PC-3 (cell line): ENCODE data around the gene ACTR6. TPM values are rescaled to one million over a fixed set of nuclear protein-coding genes. Genes with fewer than 3 reads are reported as not detected.

Source experiments
- ATAC-seq: fragments of 200-7000 bp; cut with Tn5 transposase; 2 replicates; pipeline ENCODE4 v1.9.1; 2020; ENCODE audit warnings: mild to moderate bottlenecking, moderate library complexity
- BruUV-seq: library from RNA; stranded (reverse); fragments of 400-500 nt; replicated peaks from 2 replicates; lab custom pipeline; 2021; lab: Mats Ljungman, UMichigan
- CTCF ChIA-PET: fragments of 300-600 bp; sonication (Branson Sonifier 250); formaldehyde crosslinking; loops from one replicate; lab custom pipeline; 2022; ENCODE audit warnings: antibody characterized with exemption; lab: Charles Lee
- POLR2A ChIA-PET: fragments of 300-600 bp; sonication (Branson Sonifier 250); formaldehyde crosslinking; loops from one replicate; lab custom pipeline; 2022; ENCODE audit warnings: antibody characterized with exemption; ENCODE audit not compliant: unreplicated experiment; lab: Charles Lee
- DNase-seq: peaks from one replicate; pipeline ENCODE4 v3.0.0-alpha.2; 2015
- H2AFZ ChIP-seq: fragments of 300-600 bp; sonication (generic); 2 replicates; pipeline ENCODE4 v1.6.0; 2016; ENCODE audit warnings: antibody characterized with exemption, low read length
- H3F3A ChIP-seq: fragments of 300-600 bp; sonication (generic); one replicate; pipeline ENCODE4 v1.6.0; 2017; ENCODE audit warnings: antibody characterized with exemption, low read length, control low read depth, mild to moderate bottlenecking; ENCODE audit not compliant: unreplicated experiment
- H3K27ac ChIP-seq: fragments of 300-600 bp; sonication (generic); 2 replicates; pipeline ENCODE4 v1.5.1; 2016; ENCODE audit warnings: mild to moderate bottlenecking, low read length
- H3K27me3 ChIP-seq: fragments of 300-600 bp; sonication (generic); 2 replicates; pipeline ENCODE4 v1.6.1; 2016; ENCODE audit warnings: low read length, mixed read lengths
- H3K36me3 ChIP-seq: fragments of 300-600 bp; sonication (generic); 2 replicates; pipeline ENCODE4 v1.6.1; 2016; ENCODE audit warnings: low read depth, mixed run types, low read length, mixed read lengths
- H3K4me1 ChIP-seq: fragments of 300-600 bp; sonication (generic); 2 replicates; pipeline ENCODE4 v1.5.1; 2016; ENCODE audit warnings: low read length; ENCODE audit not compliant: insufficient read depth
- H3K4me2 ChIP-seq: fragments of 300-600 bp; sonication (generic); 2 replicates; pipeline ENCODE4 v1.6.0; 2016; ENCODE audit warnings: low read length
- H3K4me3 ChIP-seq: fragments of 300-600 bp; sonication (generic); 2 replicates; pipeline ENCODE4 v1.5.1; 2016; ENCODE audit warnings: mild to moderate bottlenecking, low read length, mixed read lengths
- H3K79me2 ChIP-seq: fragments of 300-600 bp; sonication (generic); 2 replicates; pipeline ENCODE4 v1.6.1; 2017; ENCODE audit warnings: low read length, mixed read lengths
- H3K9ac ChIP-seq: fragments of 300-600 bp; sonication (generic); 2 replicates; pipeline ENCODE4 v1.6.0; 2016; ENCODE audit warnings: mild to moderate bottlenecking, low read length
- H3K9me2 ChIP-seq: fragments of 300-600 bp; sonication (generic); replicated peaks from 2 replicates; pipeline ENCODE4 v1.6.1; 2016; ENCODE audit warnings: mixed run types, low read length, mixed read lengths
- H3K9me3 ChIP-seq: fragments of 300-600 bp; sonication (generic); 2 replicates; pipeline ENCODE4 v1.6.1; 2016; ENCODE audit warnings: low read length, mixed read lengths
- H4K20me1 ChIP-seq: fragments of 300-600 bp; sonication (generic); 2 replicates; pipeline ENCODE4 v1.6.1; 2016; ENCODE audit warnings: low read length, mixed read lengths
- EZH2 ChIP-seq: fragments of 300-600 bp; sonication (generic); IDR thresholded peaks from one replicate; pipeline ENCODE4 v1.6.1; 2017; ENCODE audit warnings: antibody characterized with exemption, mild to moderate bottlenecking, low read length; ENCODE audit not compliant: unreplicated experiment
- EZH2phosphoT487 ChIP-seq: fragments of 300-600 bp; sonication (generic); IDR thresholded peaks from 2 replicates; pipeline ENCODE4 v1.6.1; 2018; ENCODE audit warnings: mild to moderate bottlenecking, antibody characterized with exemption, low read length, borderline replicate concordance
- intact Hi-C: fragments of 100-400 bp; cut with micrococcal nuclease; formaldehyde crosslinking; loops from 2 replicates; pipeline ENCODE4 v1.9.0; 2023
- total RNA-seq: library from RNA; depleted of rRNA; stranded (reverse); fragments of >200 nt; gene quantifications from 2 replicates; pipeline ENCODE4 v1.2.3, GENCODE V29; 2014
- TF ChIP-seq, protein P1 (sequence below): fragments of 300-600 bp; sonication (generic); conservative IDR thresholded peaks from 2 replicates; pipeline ENCODE4 v1.5.1; 2017; ENCODE audit warnings: antibody characterized with exemption, low read depth, mild to moderate bottlenecking, low read length

ACTR6 gene
- total RNA-seq, 1 experiment from 2014 or later, result 21.2 TPM

- Histone ChIP-seq H3K9me2 (no peaks in the 10 kb centered on the region), H3K9me3 (no peaks in the 10 kb centered on the region), H3K79me2 (peaks cover 41% of the 10 kb centered on the region), H3K4me2 (peak overlapping the region; percentile 80), H3K36me3 (no peaks in the 10 kb centered on the region), H3F3A (no peaks in the 10 kb centered on the region), H3K27me3 (no peaks in the 10 kb centered on the region), H4K20me1 (no peaks in the 10 kb centered on the region), H3K9ac (peak overlapping the region; percentile 56), H3K4me3 (peak overlapping the region; percentile 85), H3K27ac (no peak overlapping the region), H3K4me1 (peaks cover 36% of the 10 kb centered on the region), H2AFZ (peak overlapping the region; percentile 91)
- TF ChIP-seq EZH2 (no peak), EZH2phosphoT487 (no peak)
- TF ChIP-seq, protein P1, sequence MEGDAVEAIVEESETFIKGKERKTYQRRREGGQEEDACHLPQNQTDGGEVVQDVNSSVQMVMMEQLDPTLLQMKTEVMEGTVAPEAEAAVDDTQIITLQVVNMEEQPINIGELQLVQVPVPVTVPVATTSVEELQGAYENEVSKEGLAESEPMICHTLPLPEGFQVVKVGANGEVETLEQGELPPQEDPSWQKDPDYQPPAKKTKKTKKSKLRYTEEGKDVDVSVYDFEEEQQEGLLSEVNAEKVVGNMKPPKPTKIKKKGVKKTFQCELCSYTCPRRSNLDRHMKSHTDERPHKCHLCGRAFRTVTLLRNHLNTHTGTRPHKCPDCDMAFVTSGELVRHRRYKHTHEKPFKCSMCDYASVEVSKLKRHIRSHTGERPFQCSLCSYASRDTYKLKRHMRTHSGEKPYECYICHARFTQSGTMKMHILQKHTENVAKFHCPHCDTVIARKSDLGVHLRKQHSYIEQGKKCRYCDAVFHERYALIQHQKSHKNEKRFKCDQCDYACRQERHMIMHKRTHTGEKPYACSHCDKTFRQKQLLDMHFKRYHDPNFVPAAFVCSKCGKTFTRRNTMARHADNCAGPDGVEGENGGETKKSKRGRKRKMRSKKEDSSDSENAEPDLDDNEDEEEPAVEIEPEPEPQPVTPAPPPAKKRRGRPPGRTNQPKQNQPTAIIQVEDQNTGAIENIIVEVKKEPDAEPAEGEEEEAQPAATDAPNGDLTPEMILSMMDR, result no peak
- CTCF ChIA-PET, result no interaction called here
- DNase-seq, result no peak
- POLR2A ChIA-PET, result no interaction called here
- intact Hi-C loops, result no loop called here
- ATAC-seq, result no peak
- BruUV-seq, result no TSS peak
Measured at GRCh38 chr12:100199023-100199346, 1.6 kb upstream of the ACTR6 start.

DNA sequence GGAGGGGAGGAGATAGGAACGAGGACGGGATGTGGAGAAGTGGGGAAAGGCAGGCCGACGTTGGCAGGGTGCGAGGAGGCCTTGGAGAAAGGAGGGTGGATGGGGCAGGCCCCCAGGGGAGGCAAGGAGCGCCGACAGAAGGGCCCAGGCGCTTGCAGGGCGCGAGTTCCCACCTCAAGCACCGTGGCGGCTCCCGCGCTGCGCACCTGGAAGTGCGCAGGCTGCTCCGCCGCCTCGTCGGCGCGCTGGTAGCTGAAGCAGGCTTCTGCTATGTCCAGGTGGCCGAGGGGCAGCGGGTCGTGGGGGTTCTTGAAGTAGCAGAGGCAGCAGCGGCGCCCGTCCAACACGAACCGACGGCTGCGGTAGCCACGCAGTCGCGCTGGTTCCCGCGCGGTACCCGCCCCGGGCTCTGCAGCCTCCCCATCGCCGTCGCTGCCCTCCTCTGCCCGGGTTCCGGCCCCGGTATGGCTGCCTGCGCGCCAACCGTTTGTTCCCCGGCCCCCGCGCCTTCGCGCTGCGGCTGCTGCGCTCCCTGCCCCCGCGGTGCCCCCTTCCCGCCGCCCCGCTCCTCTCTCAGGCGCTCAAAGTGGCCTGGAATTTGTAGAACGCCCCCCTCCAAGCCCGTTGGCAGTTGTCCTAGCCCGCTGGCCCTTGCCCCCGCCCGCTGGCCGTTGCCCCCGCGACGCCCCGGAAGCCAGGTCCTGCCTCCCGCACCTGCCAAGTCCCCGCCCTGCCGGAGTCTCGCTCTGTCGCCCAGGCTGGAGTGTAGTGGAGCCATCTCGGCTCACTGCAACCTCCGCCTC, 1.1 kb upstream of the ACTR6 start:
- Histone ChIP-seq H3K9ac (peak overlapping the region; percentile 56), H4K20me1 (no peaks in the 10 kb centered on the region), H2AFZ (peak overlapping the region; percentile 91), H3K9me3 (no peaks in the 10 kb centered on the region), H3K9me2 (no peaks in the 10 kb centered on the region), H3K79me2 (peaks cover 46% of the 10 kb centered on the region), H3K4me1 (peaks cover 36% of the 10 kb centered on the region), H3K27me3 (no peaks in the 10 kb centered on the region), H3K27ac (peak overlapping the region; percentile 11; the same call in 1 of the 2 replicates), H3K4me2 (peak overlapping the region; percentile 80), H3K4me3 (peak overlapping the region; percentile 85), H3K36me3 (no peaks in the 10 kb centered on the region), H3F3A (no peaks in the 10 kb centered on the region)
- CTCF ChIA-PET, result interaction anchor here (0.7 kb wide), 1 partner anchor 141 kb away, joined by 5 read pairs; no protein-coding TSS in a partner anchor
- BruUV-seq, result no TSS peak
- DNase-seq, result peak; percentile 71
- TF ChIP-seq EZH2phosphoT487 (no peak), EZH2 (no peak)
- TF ChIP-seq, protein P1, result no peak
- ATAC-seq, result peak; percentile 66
- POLR2A ChIA-PET, result no interaction called here
- intact Hi-C loops, result loop anchor here (1.0 to 5.0 kb wide), 7 partner anchors 25 to 388 kb away; partner anchors contain the start of genes BLTP3B, DEPDC4 and SCYL2
